ENCODE results near the gene CDH23.

Gene CDH23

GRCh38 chr10:71835671-71836595 lies 439.2 kb downstream of the CDH23 start:
- no peak for DNase-seq (ENCODE audit: low read depth in 2 of 2)

- DNase-seq (ENCODE audit: low read depth in 2 of 2) = no peak
Measured at GRCh38 chr10:71836596-71836974, 439.9 kb downstream of the CDH23 start.

- no peak for DNase-seq (ENCODE audit: low read depth in 2 of 2)
Measured at GRCh38 chr10:71837098-71837827, 440.5 kb downstream of the CDH23 start.

GRCh38 chr10:71838264-71839211 lies 441.8 kb downstream of the CDH23 start:
- no peak for DNase-seq (ENCODE audit: low read depth in 2 of 2)

DNA sequence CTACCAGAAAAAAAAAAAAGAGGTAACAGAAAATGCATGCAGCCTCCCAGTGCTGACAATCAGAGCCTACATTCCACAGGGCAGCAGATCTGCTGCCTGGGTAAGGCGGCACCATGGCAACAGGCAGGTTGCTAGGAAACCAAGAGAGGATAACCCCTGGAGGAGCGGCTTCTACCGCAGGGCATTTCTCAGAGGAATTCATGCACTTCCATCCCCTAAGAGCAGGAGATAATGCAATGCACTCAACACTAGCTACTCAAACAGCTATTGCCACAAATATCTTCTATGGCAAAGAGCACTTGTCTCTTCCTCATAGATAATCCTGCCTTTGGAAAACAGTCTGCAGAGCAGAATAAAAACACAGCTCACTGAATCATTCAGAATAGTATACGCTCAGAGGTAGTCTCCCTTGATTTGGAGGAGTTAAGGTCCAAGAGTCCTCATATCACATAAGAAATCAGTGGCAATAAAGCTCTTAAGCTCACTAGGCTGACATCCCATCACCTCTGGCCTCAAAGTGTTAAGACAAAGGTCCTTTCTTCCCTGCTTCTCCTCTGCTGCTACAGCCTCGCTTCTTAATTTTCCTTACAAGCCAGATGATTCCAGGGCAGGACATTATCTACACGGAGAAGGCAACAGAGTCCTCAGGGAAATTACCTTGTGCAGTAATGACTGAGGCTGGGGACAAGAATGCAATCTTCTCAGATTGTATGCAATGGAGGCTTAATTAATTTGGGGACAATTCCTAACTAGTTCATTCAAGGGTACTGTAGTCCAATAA lies 443.6 kb downstream of the CDH23 start:
- no peak for DNase-seq (ENCODE audit: low read depth in 2 of 2)

- no peak for DNase-seq (ENCODE audit: low read depth in 2 of 2)
Measured at GRCh38 chr10:71840958-71841335, 444.2 kb downstream of the CDH23 start.

DNA sequence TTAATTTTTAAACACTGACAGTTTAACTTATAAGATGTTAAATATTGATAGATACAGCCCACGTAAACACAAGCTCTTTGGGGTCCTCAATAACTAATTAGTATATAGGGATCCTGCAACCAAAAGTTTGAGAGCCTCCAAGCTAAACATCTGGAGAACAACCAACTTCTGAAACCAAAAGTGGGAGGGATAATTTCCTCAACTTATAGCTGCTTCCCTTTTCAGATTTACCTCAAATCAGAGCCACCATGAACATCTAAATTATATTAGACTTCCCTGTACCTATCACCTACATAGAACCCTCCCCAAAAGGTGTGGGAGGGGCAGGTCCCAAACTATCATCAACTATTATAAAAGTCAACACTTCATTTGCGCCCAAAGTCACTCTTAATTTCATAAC lies 445.7 kb downstream of the CDH23 start:
- no peak for DNase-seq (ENCODE audit: low read depth in 2 of 2)

- DNase-seq (ENCODE audit: low read depth in 2 of 2) = no peak
Measured at GRCh38 chr10:71842856-71843686, 446.4 kb downstream of the CDH23 start.

- no peak for DNase-seq (ENCODE audit: low read depth in 2 of 2)
Measured at GRCh38 chr10:71844084-71844483, 447.4 kb downstream of the CDH23 start.

DNA sequence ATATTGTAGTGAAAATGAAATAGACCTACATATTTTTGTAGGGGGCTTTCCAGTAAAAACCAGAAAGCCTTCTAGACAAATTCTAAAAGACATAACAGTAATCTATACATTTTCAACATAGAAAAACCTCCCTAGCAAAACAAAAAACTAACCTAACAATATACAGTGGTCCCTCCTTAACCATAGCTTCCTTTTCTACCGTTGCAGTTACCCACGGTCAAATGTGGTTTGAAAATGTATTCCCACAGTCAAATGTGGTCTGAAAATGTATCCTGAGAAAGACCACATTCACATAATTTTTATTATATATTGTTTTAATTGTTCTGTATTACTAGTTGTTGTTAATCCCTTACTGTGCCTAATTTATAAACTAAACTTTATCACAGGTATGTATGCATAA lies 448.0 kb downstream of the CDH23 start:
- no peak for DNase-seq (ENCODE audit: low read depth in 2 of 2)

DNA sequence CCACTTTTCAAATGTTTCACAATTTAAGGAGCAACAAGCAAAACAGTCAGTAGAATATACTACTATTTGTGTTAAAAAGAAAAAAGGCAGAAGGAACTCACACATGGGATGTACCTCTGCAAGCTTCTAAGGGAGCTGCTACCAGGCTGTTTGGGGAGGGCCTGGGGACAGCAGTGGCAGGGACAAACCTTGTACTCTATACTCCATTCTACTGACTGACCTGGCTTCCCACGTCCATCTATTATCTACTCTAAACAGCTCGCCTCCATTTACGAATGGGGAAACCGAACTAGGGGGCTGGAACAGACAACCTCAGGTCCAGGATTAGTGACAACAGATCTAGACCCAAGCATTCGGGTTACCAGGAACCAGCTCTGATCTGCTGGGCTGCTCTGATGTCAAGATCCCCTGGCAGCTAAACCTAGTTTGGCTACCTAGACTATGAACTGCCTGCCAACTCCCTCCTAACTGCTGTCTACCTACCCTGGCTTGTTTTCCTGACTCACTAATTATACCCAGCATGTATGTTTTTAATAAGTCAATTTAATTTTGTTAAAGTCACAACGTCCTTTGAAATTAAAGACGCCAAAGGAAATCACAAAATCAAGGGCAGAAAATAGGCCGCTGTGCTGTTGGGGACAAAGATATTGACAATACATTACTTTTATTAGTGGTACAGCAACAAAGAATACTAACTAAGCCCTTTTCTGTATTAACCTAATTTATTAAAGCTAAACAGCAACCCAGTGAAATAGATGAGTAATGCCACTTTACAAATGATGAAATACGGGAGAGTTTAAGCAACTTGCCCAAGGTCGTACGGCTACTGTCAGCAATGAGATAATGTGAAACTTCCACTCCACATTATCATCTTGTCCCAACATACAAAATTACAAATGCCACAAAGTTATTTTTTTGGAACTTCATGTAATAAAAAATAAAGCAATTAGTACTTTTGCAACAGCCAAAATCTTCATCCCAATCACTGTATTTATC lies 449.0 kb downstream of the CDH23 start:
- no peak for DNase-seq (ENCODE audit: low read depth in 2 of 2)

DNA sequence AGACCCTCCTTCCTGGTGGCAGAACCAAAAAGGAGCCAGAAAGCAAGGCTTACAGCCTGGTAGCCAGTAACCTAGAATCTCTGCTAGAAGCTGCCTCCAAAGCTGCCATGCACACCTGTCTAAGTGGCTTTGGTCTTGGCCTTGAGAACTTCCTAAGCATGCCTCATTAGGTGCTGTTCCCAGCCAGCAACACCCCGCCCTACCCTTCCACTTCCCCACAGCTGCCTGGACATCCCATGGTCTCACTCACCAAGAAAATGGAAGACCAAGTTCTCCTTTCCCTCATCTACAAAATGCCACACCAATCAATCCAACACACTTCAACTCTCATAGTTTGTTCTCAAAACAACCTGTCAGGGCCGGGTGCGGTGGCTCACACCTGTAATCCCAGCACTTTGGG lies 450.1 kb downstream of the CDH23 start:
- DNase-seq (ENCODE audit: low read depth in 2 of 2) = no peak

GRCh38 chr10:71847418-71847817 lies 450.7 kb downstream of the CDH23 start:
- DNase-seq (ENCODE audit: low read depth in 2 of 2) = no peak

DNA sequence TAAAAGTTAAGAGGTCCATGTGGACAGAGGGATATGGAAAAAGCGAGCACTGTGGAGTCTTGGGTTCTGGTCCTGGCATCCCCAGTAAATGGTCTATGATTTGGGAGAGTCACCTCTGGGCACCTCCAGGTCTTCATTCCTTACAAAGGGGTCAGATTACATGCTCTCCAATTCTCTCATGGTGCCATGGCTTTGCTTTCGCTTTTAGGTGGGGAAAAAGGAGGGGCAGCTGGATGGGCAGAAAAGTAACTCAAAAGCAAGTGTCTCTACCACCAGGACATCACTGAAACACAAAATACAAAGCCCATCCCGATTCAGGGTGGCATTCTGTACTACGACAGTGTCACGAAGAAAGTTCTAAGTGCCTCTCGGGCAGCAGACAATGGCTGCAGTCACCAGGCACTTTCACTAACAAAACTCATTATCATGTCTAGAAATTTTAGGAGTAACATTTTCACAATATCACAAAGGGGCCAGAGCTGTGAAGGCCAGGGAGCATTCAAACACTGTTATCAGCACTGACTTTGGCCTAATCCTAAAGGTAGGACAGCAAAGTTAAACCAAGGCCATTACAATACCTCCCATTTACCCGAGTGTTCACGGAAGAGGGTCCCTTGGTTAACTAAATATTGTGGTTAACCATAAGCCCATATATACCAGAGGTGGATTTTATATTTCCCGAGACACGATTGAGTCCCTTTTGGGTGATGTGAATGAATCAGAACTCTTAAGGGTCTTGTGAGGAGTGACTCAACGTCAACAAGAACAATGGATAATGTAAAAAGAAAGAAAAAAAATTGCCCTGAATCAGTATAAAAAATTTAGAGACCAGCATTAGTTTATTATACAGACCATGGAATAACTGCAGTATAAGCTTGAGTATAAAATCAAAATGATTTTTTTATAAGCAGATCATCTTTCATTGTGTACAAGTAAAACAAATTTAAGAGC lies 451.9 kb downstream of the CDH23 start:
- no peak for DNase-seq (ENCODE audit: low read depth in 2 of 2)

DNA sequence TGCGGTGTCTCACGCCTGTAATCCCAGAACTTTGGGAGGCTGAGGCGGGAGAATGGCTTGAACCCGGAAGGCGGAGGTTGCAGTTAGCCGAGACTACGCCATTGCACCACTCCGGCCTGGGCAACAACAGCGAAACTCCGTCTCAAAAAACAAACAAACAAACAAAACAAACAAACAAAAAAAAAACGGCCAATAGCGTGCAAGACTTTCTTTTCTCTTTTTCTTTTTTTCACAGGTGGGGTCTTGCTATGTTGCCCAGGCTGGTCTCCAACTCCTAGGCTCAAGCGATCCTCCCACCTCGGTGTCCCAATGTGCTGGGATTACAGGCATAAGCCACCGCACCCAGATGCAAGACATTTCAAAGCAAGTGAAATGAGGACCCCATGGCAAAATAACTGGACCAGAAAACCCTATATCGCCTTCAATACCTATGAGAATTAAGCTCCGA lies 452.8 kb downstream of the CDH23 start:
- DNase-seq (ENCODE audit: low read depth in 2 of 2) = no peak

DNA sequence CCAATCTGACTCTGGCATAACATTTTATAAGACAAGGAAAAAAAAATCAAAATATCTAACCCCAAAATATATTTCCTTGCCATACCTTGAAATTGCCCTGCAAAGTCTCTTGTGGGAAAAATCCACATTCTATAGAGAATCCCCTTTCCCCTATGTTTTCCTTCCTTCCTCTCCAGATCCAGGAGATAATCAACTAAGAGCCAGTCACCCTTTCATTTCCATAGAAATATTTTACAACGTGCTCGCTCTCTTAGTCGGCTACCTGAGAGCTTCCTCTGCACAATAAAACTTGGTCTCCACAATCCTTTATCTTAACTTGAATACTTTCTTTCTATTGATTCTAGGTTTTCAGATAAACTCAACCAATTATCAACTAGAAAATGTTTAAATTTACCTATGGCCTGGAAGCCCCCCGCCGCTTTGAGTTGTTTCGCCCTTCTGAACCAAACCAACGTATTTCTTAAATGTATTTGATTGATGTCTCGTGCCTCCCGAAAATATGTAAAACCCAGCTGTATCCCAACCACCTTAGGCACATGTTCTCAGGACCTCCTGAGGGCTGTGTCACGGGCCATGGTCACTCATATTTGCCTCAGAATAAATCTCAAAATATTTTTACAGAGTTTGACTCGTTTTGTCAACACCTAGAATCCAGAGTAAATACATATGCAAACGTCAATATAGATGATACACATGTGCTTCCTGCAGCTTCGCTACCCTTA lies 453.5 kb downstream of the CDH23 start:
- no peak for DNase-seq (ENCODE audit: low read depth in 2 of 2)
